IPS DF 6.9 (cell line): ENCODE measurements around the gene LRRN4.

Source experiments
- DNase-seq: peaks from one replicate; pipeline ENCODE4 v3.0.0-alpha.2; 2013; ENCODE audit warnings: low read depth, low spot score
- H3K27ac ChIP-seq: one replicate; pipeline ENCODE4 v1.5.1; 2013; ENCODE audit warnings: low read length, control low read depth
- H3K27me3 ChIP-seq: 2 replicates; pipeline ENCODE4 v1.6.1; 2013; ENCODE audit warnings: mild to moderate bottlenecking, low read length; ENCODE audit not compliant: control insufficient read depth, insufficient read depth
- H3K36me3 ChIP-seq: 2 replicates; pipeline ENCODE4 v1.6.1; 2013; ENCODE audit warnings: low read length; ENCODE audit not compliant: control insufficient read depth, insufficient read depth
- H3K4me1 ChIP-seq: 2 replicates; pipeline ENCODE4 v1.6.1; 2013; ENCODE audit warnings: low read length; ENCODE audit not compliant: control insufficient read depth, insufficient read depth
- H3K4me3 ChIP-seq: 2 replicates; pipeline ENCODE4 v1.5.1; 2013; ENCODE audit warnings: mild to moderate bottlenecking, low read length
- H3K9me3 ChIP-seq: 2 replicates; pipeline ENCODE4 v1.6.1; 2013; ENCODE audit warnings: low read length, inconsistent platforms; ENCODE audit not compliant: control insufficient read depth, insufficient read depth
- WGBS: extraction: QIAGEN DNeasy Blood & Tissue Kit; methylation state at CpG from one replicate; pipeline ENCODE4 v1.1.7; 2013; ENCODE audit warnings: mixed read lengths, missing lambda C conversion rate; ENCODE audit not compliant: insufficient read length, insufficient coverage; 5-methylcytosine and 5-hydroxymethylcytosine counted together

LRRN4 gene

GRCh38 chr20:6081236-6081635 is 27.4 kb upstream of the LRRN4 start:
- Histone ChIP-seq H3K4me3 (no peak overlapping the region), H3K4me1 (no peaks in the 10 kb centered on the region), H3K36me3 (peaks cover 7% of the 10 kb centered on the region), H3K27me3 (no peaks in the 10 kb centered on the region), H3K9me3 (no peaks in the 10 kb centered on the region), H3K27ac (no peak overlapping the region)
- DNase-seq: no peak
- no CpG with 5 or more reads among the region's 2 CpGs for WGBS

GRCh38 chr20:6079016-6079415 is 25.2 kb upstream of the LRRN4 start:
- H3K9me3 ChIP-seq: no peaks in the 10 kb centered on the region
- H3K27me3 ChIP-seq: no peaks in the 10 kb centered on the region
- H3K4me1 ChIP-seq: no peaks in the 10 kb centered on the region
- no CpG with 5 or more reads among the region's 2 CpGs for WGBS
- peaks cover 6% of the 10 kb centered on the region; the same call in 1 of the 2 replicates for H3K36me3 ChIP-seq
- no peak overlapping the region for H3K4me3 ChIP-seq
- no peak for DNase-seq
- no peak overlapping the region for H3K27ac ChIP-seq

- WGBS: no CpG with 5 or more reads among the region's 8 CpGs
- no peaks in the 10 kb centered on the region for H3K4me1 ChIP-seq
- H3K27me3 ChIP-seq: no peaks in the 10 kb centered on the region
- no peaks in the 10 kb centered on the region for H3K9me3 ChIP-seq
- peaks cover 4% of the 10 kb centered on the region; the same call in 1 of the 2 replicates for H3K36me3 ChIP-seq
- no peak overlapping the region for H3K4me3 ChIP-seq
- H3K27ac ChIP-seq: no peak overlapping the region
- no peak for DNase-seq
These were observed 21.8 kb upstream of the LRRN4 start for GRCh38 chr20:6075428-6076219.

GRCh38 chr20:6074784-6075183 is 20.9 kb upstream of the LRRN4 start:
- peaks cover 4% of the 10 kb centered on the region; the same call in 1 of the 2 replicates for H3K36me3 ChIP-seq

GRCh38 chr20:6074145-6074561 is 20.3 kb upstream of the LRRN4 start:
- no CpG with 5 or more reads among the region's 2 CpGs for WGBS
- no peaks in the 10 kb centered on the region for H3K27me3 ChIP-seq
- DNase-seq: no peak

More at GRCh38 chr20:6074784-6075183, 20.9 kb upstream of the LRRN4 start:
- no peak for DNase-seq
- H3K4me1 ChIP-seq: no peaks in the 10 kb centered on the region
- no peaks in the 10 kb centered on the region for H3K27me3 ChIP-seq
- no peak overlapping the region for H3K4me3 ChIP-seq
- H3K9me3 ChIP-seq: no peaks in the 10 kb centered on the region
- no peak overlapping the region for H3K27ac ChIP-seq
- WGBS: no CpG with 5 or more reads among the region's 2 CpGs

GRCh38 chr20:6070829-6071695 is 17.2 kb upstream of the LRRN4 start:
- Histone ChIP-seq H3K36me3 (peaks cover 4% of the 10 kb centered on the region; the same call in 1 of the 2 replicates), H3K4me3 (no peak overlapping the region), H3K4me1 (no peaks in the 10 kb centered on the region), H3K27me3 (no peaks in the 10 kb centered on the region), H3K27ac (no peak overlapping the region), H3K9me3 (no peaks in the 10 kb centered on the region)
- no CpG with 5 or more reads among the region's 6 CpGs for WGBS
- DNase-seq: no peak

More at GRCh38 chr20:6074145-6074561, 20.3 kb upstream of the LRRN4 start:
- Histone ChIP-seq H3K4me3 (no peak overlapping the region), H3K4me1 (no peaks in the 10 kb centered on the region), H3K27ac (no peak overlapping the region), H3K9me3 (no peaks in the 10 kb centered on the region), H3K36me3 (peaks cover 4% of the 10 kb centered on the region; the same call in 1 of the 2 replicates)

GRCh38 chr20:6069669-6070068 is 15.8 kb upstream of the LRRN4 start:
- no peak overlapping the region for H3K4me3 ChIP-seq
- no peak overlapping the region for H3K27ac ChIP-seq
- WGBS: no CpG with 5 or more reads among the region's 2 CpGs
- no peak for DNase-seq
- H3K9me3 ChIP-seq: no peaks in the 10 kb centered on the region
- 0 out of 2 replicates have a peak, but pooled peaks cover 4% of the 10 kb centered on the region for H3K36me3 ChIP-seq
- no peaks in the 10 kb centered on the region for H3K4me1 ChIP-seq
- no peaks in the 10 kb centered on the region for H3K27me3 ChIP-seq

GRCh38 chr20:6067763-6068318 is 14.0 kb upstream of the LRRN4 start:
- Histone ChIP-seq H3K27ac (no peak overlapping the region), H3K36me3 (no peaks in the 10 kb centered on the region), H3K4me1 (no peaks in the 10 kb centered on the region; the same call in 1 of the 2 replicates), H3K27me3 (no peaks in the 10 kb centered on the region), H3K9me3 (no peaks in the 10 kb centered on the region), H3K4me3 (no peak overlapping the region)
- no peak for DNase-seq
- WGBS: no CpG with 5 or more reads among the region's 4 CpGs

GRCh38 chr20:6066582-6066981 is 12.7 kb upstream of the LRRN4 start:
- Histone ChIP-seq H3K27ac (no peak overlapping the region), H3K4me3 (no peak overlapping the region), H3K4me1 (no peaks in the 10 kb centered on the region; the same call in 1 of the 2 replicates), H3K27me3 (no peaks in the 10 kb centered on the region), H3K9me3 (no peaks in the 10 kb centered on the region; the same call in 1 of the 2 replicates), H3K36me3 (no peaks in the 10 kb centered on the region)
- DNase-seq: no peak
- WGBS: no CpG with 5 or more reads among the region's 3 CpGs

- Histone ChIP-seq H3K27ac (no peak overlapping the region), H3K27me3 (no peaks in the 10 kb centered on the region), H3K4me1 (no peaks in the 10 kb centered on the region; the same call in 1 of the 2 replicates), H3K4me3 (no peak overlapping the region), H3K9me3 (no peaks in the 10 kb centered on the region; the same call in 1 of the 2 replicates), H3K36me3 (no peaks in the 10 kb centered on the region)
- no peak for DNase-seq
- WGBS: no CpG with 5 or more reads among the region's 2 CpGs
These were observed 7.7 kb upstream of the LRRN4 start for GRCh38 chr20:6061544-6061943.
